ENCODE results near the gene PLSCR4. TPM values are rescaled to one million over a fixed set of nuclear protein-coding genes. Genes with fewer than 3 reads are reported as not detected.

PLSCR4 gene
- polyA plus RNA-seq, 1 of the 3 experiments (the other 2 are of a cell fraction), result 0.05 TPM

- H3K4me2 ChIP-seq, result no peak overlapping the region
- no peak overlapping the region for H3K4me3 ChIP-seq (ENCODE audit: low read depth in 2 of 2, low read length in 1 of 2)
- H2AFZ ChIP-seq (ENCODE audit: low read depth), result no peak overlapping the region
- ChIA-PET CTCF (no interaction called here), POLR2A (no interaction called here)
- TF ChIP-seq USF1 (IDR thresholded peaks at IDR 0.05; ENCODE audit: borderline replicate concordance, low read depth), result no peak
- TF ChIP-seq EZH2phosphoT487 (IDR thresholded peaks at IDR 0.05; ENCODE audit: borderline replicate concordance, low read depth), result no peak
- TF ChIP-seq FOXJ3 (CRISPR knock-in tag; IDR thresholded peaks at IDR 0.05), result no peak
- TF ChIP-seq RFX5 (IDR thresholded peaks at IDR 0.05; ENCODE audit: low read length), result no peak
- H3K27ac ChIP-seq (ENCODE audit: low read depth in 2 of 2, low read length in 1 of 2), result no peak overlapping the region
- DNase-seq, result no peak
- H3K4me1 ChIP-seq (ENCODE audit: control insufficient read depth in 1 of 2, insufficient read depth in 2 of 2, low read depth in 1 of 2, low read length in 1 of 2), result no peaks in the 10 kb centered on the region
- no peaks in the 10 kb centered on the region for H3K36me3 ChIP-seq (replicated peaks in 1 of 2; ENCODE audit: control insufficient read depth in 1 of 2, insufficient read depth in 2 of 2, low read length in 1 of 2)
- H3K27me3 ChIP-seq (ENCODE audit: insufficient read depth), result peaks cover 9% of the 10 kb centered on the region; the same call in 1 of the 2 replicates
- no peaks in the 10 kb centered on the region for H3F3A ChIP-seq (replicated peaks; ENCODE audit: insufficient read depth)
- H3K9ac ChIP-seq, result no peak overlapping the region
- no peaks in the 10 kb centered on the region for H3K9me2 ChIP-seq
- H4K20me1 ChIP-seq (ENCODE audit: insufficient read depth), result no peaks in the 10 kb centered on the region
- 15% methylated on average over 4 of the region's 4 CpGs for WGBS (ENCODE audit: low lambda C conversion rate)
- H3K9me3 ChIP-seq, result no peaks in the 10 kb centered on the region
- H3K79me2 ChIP-seq (ENCODE audit: insufficient read depth), result no peaks in the 10 kb centered on the region
These were observed 97.5 kb downstream of the PLSCR4 start for GRCh38 chr3:146153429-146153828.

- no peaks in the 10 kb centered on the region for H3K36me3 ChIP-seq (replicated peaks in 1 of 2; ENCODE audit: control insufficient read depth in 1 of 2, insufficient read depth in 2 of 2, low read length in 1 of 2)
- no peak overlapping the region for H3K4me3 ChIP-seq (ENCODE audit: low read depth in 2 of 2, low read length in 1 of 2)
- H3F3A ChIP-seq (replicated peaks; ENCODE audit: insufficient read depth), result no peaks in the 10 kb centered on the region
- H2AFZ ChIP-seq (ENCODE audit: low read depth), result no peak overlapping the region
- CTCF ChIA-PET, result no interaction called here
- no peaks in the 10 kb centered on the region for H3K4me1 ChIP-seq (ENCODE audit: control insufficient read depth in 1 of 2, insufficient read depth in 2 of 2, low read depth in 1 of 2, low read length in 1 of 2)
- H3K79me2 ChIP-seq (ENCODE audit: insufficient read depth), result no peaks in the 10 kb centered on the region
- H4K20me1 ChIP-seq (ENCODE audit: insufficient read depth), result no peaks in the 10 kb centered on the region
- POLR2A ChIA-PET, result no interaction called here
- H3K9me2 ChIP-seq, result no peaks in the 10 kb centered on the region
- WGBS (ENCODE audit: low lambda C conversion rate), result 19% methylated on average over 6 of the region's 6 CpGs
- no peak for TF ChIP-seq MAX (IDR thresholded peaks at IDR 0.05; ENCODE audit: low read depth)
- TF ChIP-seq SMC3 (IDR thresholded peaks at IDR 0.05; ENCODE audit: low read depth, low read length), result no peak
- TF ChIP-seq FOSL2 (IDR thresholded peaks at IDR 0.05; ENCODE audit: borderline replicate concordance, low read depth), result no peak
- no peak for TF ChIP-seq NRF1 (IDR thresholded peaks at IDR 0.05; ENCODE audit: low read depth, low read length)
- TF ChIP-seq REST (IDR thresholded peaks at IDR 0.05; ENCODE audit: low read depth, low read length), result no peak
- no peak for TF ChIP-seq FOXM1 (IDR thresholded peaks at IDR 0.05; ENCODE audit: low read depth)
- no peak for TF ChIP-seq POLR2AphosphoS5 (IDR thresholded peaks at IDR 0.05; ENCODE audit: low read depth, low read length)
- TF ChIP-seq RCOR1 (IDR thresholded peaks at IDR 0.05; ENCODE audit: low read length), result no peak
- TF ChIP-seq GATA2 (CRISPR knock-in tag; IDR thresholded peaks at IDR 0.05), result no peak
- TF ChIP-seq RFX5 (IDR thresholded peaks at IDR 0.05; ENCODE audit: low read length), result no peak
- no peak overlapping the region for H3K27ac ChIP-seq (ENCODE audit: low read depth in 2 of 2, low read length in 1 of 2)
- DNase-seq, result no peak
- no peak overlapping the region for H3K4me2 ChIP-seq
- no peak overlapping the region for H3K9ac ChIP-seq
- no peaks in the 10 kb centered on the region for H3K9me3 ChIP-seq
- peaks cover 8% of the 10 kb centered on the region; the same call in 1 of the 2 replicates for H3K27me3 ChIP-seq (ENCODE audit: insufficient read depth)
These were observed 98.1 kb downstream of the PLSCR4 start for GRCh38 chr3:146152834-146153233.
